A673 (cell line): ENCODE data around the gene STEAP3. TPM values are rescaled to one million over a fixed set of nuclear protein-coding genes. Genes with fewer than 3 reads are reported as not detected.

Source experiments
- BruUV-seq: library from RNA; stranded (reverse); fragments of 400-500 nt; replicated peaks from 2 replicates; lab custom pipeline; 2021; lab: Mats Ljungman, UMichigan
- CTCF ChIA-PET: fragments of 300-600 bp; sonication (Branson Sonifier 250); formaldehyde crosslinking; loops from one replicate; lab custom pipeline; 2022; ENCODE audit warnings: antibody characterized with exemption; lab: Charles Lee
- POLR2A ChIA-PET: fragments of 300-600 bp; sonication (Branson Sonifier 250); formaldehyde crosslinking; loops from one replicate; lab custom pipeline; 2022; ENCODE audit warnings: antibody characterized with exemption; ENCODE audit not compliant: low non-redundant PET; lab: Charles Lee
- DNase-seq: peaks from one replicate; pipeline ENCODE4 v3.0.0-alpha.2; 2015; ENCODE audit warnings: low spot score
- H3K27ac ChIP-seq: fragments of 200-600 bp; sonication (generic); 2 replicates; pipeline ENCODE4 v1.5.1; 2016; ENCODE audit warnings: mixed run types, low read depth, mild to moderate bottlenecking, mixed read lengths, antibody characterized with exemption, low read length; ENCODE audit not compliant: poor library complexity, severe bottlenecking
- H3K27me3 ChIP-seq: fragments of 200-600 bp; sonication (generic); replicated peaks from 2 replicates; pipeline ENCODE4 v1.6.1; 2017; ENCODE audit warnings: mixed run types, low read depth, mild to moderate bottlenecking, mixed read lengths, antibody characterized with exemption, low read length; ENCODE audit not compliant: insufficient read depth, poor library complexity
- H3K36me3 ChIP-seq: fragments of 200-600 bp; sonication (generic); 2 replicates; pipeline ENCODE4 v1.6.1; 2016; ENCODE audit warnings: mixed run types, mild to moderate bottlenecking, mixed read lengths, antibody characterized with exemption, low read length; ENCODE audit not compliant: insufficient read depth, poor library complexity, severe bottlenecking
- H3K4me1 ChIP-seq: fragments of 200-600 bp; sonication (generic); 2 replicates; pipeline ENCODE4 v1.6.1; 2017; ENCODE audit warnings: mixed run types, mild to moderate bottlenecking, mixed read lengths, antibody characterized with exemption, low read length; ENCODE audit not compliant: insufficient read depth, poor library complexity, severe bottlenecking
- H3K4me3 ChIP-seq: fragments of 200-600 bp; sonication (generic); 2 replicates; pipeline ENCODE4 v1.5.1; 2016; ENCODE audit warnings: low read depth, mixed run types, mild to moderate bottlenecking, mixed read lengths, low read length; ENCODE audit not compliant: poor library complexity, severe bottlenecking
- H3K9me3 ChIP-seq: fragments of 200-600 bp; sonication (generic); 2 replicates; pipeline ENCODE4 v1.6.1; 2016; ENCODE audit warnings: mixed run types, low read depth, mild to moderate bottlenecking, mixed read lengths, antibody characterized with exemption, low read length; ENCODE audit not compliant: poor library complexity, severe bottlenecking
- CTCF ChIP-seq: fragments of 300-800, 200-600 bp; sonication (generic); conservative IDR thresholded peaks from 2 replicates; pipeline ENCODE4 v1.5.1; 2017; ENCODE audit warnings: low read depth, mild to moderate bottlenecking, antibody characterized with exemption, low read length, moderate library complexity, mixed read lengths
- EZH2 ChIP-seq: fragments of 200-600 bp; sonication (generic); IDR thresholded peaks from 2 replicates; pipeline ENCODE4 v1.6.1; 2017; ENCODE audit warnings: borderline replicate concordance, low read depth, mild to moderate bottlenecking, mixed read lengths, antibody characterized with exemption, low read length; ENCODE audit not compliant: poor library complexity, severe bottlenecking
- intact Hi-C: fragments of 100-400 bp; cut with micrococcal nuclease; formaldehyde crosslinking; loops from one replicate; pipeline ENCODE4 v1.10.0; 2022; ENCODE audit not compliant: unreplicated experiment
- total RNA-seq: library from RNA; stranded (reverse); gene quantifications from 2 replicates; pipeline ENCODE4 v1.2.3, GENCODE V29; 2021

Gene STEAP3
- total RNA-seq, 1 experiment from 2014 or later = 20.3 TPM

- Histone ChIP-seq H3K27me3 (no peaks in the 10 kb centered on the region), H3K36me3 (no peaks in the 10 kb centered on the region), H3K4me3 (no peak overlapping the region), H3K4me1 (no peaks in the 10 kb centered on the region), H3K9me3 (no peaks in the 10 kb centered on the region), H3K27ac (no peak overlapping the region)
- DNase-seq = no peak
- CTCF ChIA-PET = no interaction called here
- TF ChIP-seq CTCF (no peak), EZH2 (no peak)
- POLR2A ChIA-PET = no interaction called here
- intact Hi-C loops = no loop called here
- BruUV-seq = no TSS peak
Measured at GRCh38 chr2:119212139-119212800, 11.4 kb upstream of the STEAP3 start.

- TF ChIP-seq EZH2 = no peak
- TF ChIP-seq CTCF = no peak
- Histone ChIP-seq H3K27me3 (no peaks in the 10 kb centered on the region), H3K4me1 (peaks cover 7% of the 10 kb centered on the region), H3K9me3 (no peaks in the 10 kb centered on the region), H3K4me3 (no peak overlapping the region), H3K36me3 (no peaks in the 10 kb centered on the region), H3K27ac (no peak overlapping the region)
- ChIA-PET CTCF (no interaction called here), POLR2A (no interaction called here)
- DNase-seq = no peak
- intact Hi-C loops = loop anchor here (5.0 kb wide), 1 partner anchor 448 kb away; no protein-coding TSS in a partner anchor
- no TSS peak for BruUV-seq
Measured at GRCh38 chr2:119214453-119215037, 9.1 kb upstream of the STEAP3 start.

GRCh38 chr2:119216994-119217393 is 6.6 kb upstream of the STEAP3 start:
- peaks cover 7% of the 10 kb centered on the region for H3K4me1 ChIP-seq
- intact Hi-C loops = loop anchor here (5.0 kb wide), 1 partner anchor 445 kb away; no protein-coding TSS in a partner anchor
- no TSS peak for BruUV-seq

More at GRCh38 chr2:119216994-119217393, 6.6 kb upstream of the STEAP3 start:
- Histone ChIP-seq H3K4me3 (no peak overlapping the region), H3K36me3 (no peaks in the 10 kb centered on the region), H3K27me3 (no peaks in the 10 kb centered on the region), H3K27ac (no peak overlapping the region), H3K9me3 (no peaks in the 10 kb centered on the region)
- no peak for TF ChIP-seq EZH2
- no peak for TF ChIP-seq CTCF
- ChIA-PET CTCF (no interaction called here), POLR2A (no interaction called here)
- no peak for DNase-seq
